Muscle of leg (tissue), 16 donors: ENCODE results near the gene S100A9. TPM values are rescaled to one million over a fixed set of nuclear protein-coding genes. Genes with fewer than 3 reads are reported as not detected.
"Not testable (repeated sequence)": the region's sequence is repeated elsewhere in the genome, so short reads cannot be mapped to it uniquely, and the experiment has no call there.

ENCODE experiments used
- DNase-seq: peaks from one replicate; pipeline ENCODE4 v3.0.0; 2013
- H3K27ac ChIP-seq: one replicate; pipeline ENCODE4 v1.5.1; 2013; ENCODE audit warnings: mild to moderate bottlenecking, low read length, control low read depth
- H3K27me3 ChIP-seq: one replicate; pipeline ENCODE4 v1.6.1; 2013; ENCODE audit warnings: low read length; ENCODE audit not compliant: control insufficient read depth, insufficient read depth
- H3K36me3 ChIP-seq: one replicate; pipeline ENCODE4 v1.6.1; 2013; ENCODE audit warnings: low read length; ENCODE audit not compliant: control insufficient read depth, insufficient read depth
- H3K4me1 ChIP-seq: one replicate; pipeline ENCODE4 v1.6.1; 2013; ENCODE audit warnings: low read length; ENCODE audit not compliant: control insufficient read depth, insufficient read depth
- H3K4me3 ChIP-seq: one replicate; pipeline ENCODE4 v1.5.1; 2013; ENCODE audit warnings: low read length, control low read depth
- H3K9me3 ChIP-seq: replicated peaks from 2 replicates; pipeline ENCODE4 v1.6.1; 2013; ENCODE audit warnings: low read depth, low read length; ENCODE audit not compliant: control insufficient read depth
- WGBS: methylation state at CpG from one replicate; pipeline ENCODE4 v1.1.5; 2013; ENCODE audit warnings: missing lambda C conversion rate; ENCODE audit not compliant: insufficient coverage; 5-methylcytosine and 5-hydroxymethylcytosine counted together
- long read RNA-seq, 11 donors: transcript quantifications; one replicate each; lab custom pipeline, GENCODE V29; 2026
- polyA plus RNA-seq, 8 donors: library from polyadenylated mRNA; unstranded; fragments of 120-200 nt; gene quantifications; one replicate each; pipeline versions ENCODE4 v1.2.1 to v1.2.3, GENCODE V29; 2013; ENCODE audit warnings: inconsistent platforms in 1 of 8, low replicate concordance in 1 of 8; ENCODE audit not compliant: insufficient read length in 8 of 8, insufficient read depth in 1 of 8
- total RNA-seq: library from RNA; stranded (reverse); fragments of 120-200 nt; gene quantifications from one replicate; pipeline ENCODE4 v1.2.4, GENCODE V29; 2013

The S100A9 gene
- total RNA-seq (17.8 TPM), polyA plus RNA-seq (10 to 100 TPM; 23.1 to 47.3 (median 35.1) TPM)
- long read RNA-seq, donor 1, partial matches to known transcripts, result 0 of 3 reads
- long read RNA-seq, donor 1, other reads (novel, unspliced or antisense), result 0 of 3 reads
- long read RNA-seq, donor 2, partial matches to known transcripts, result 0 of 2 reads
- long read RNA-seq, donor 2, other reads (novel, unspliced or antisense), result 0 of 2 reads
- long read RNA-seq, donor 3, partial matches to known transcripts, result 7 of 9 reads
- long read RNA-seq, donor 3, other reads (novel, unspliced or antisense), result 0 of 9 reads
- long read RNA-seq, donor 4, transcript S100A9-201 (3 exons, 577 nt), result major isoform, 17 of 22 reads
- long read RNA-seq, donor 4, partial matches to known transcripts, result 5 of 22 reads
- long read RNA-seq, donor 4, other reads (novel, unspliced or antisense), result 0 of 22 reads
- long read RNA-seq, donor 5, transcript S100A9-201 (3 exons, 577 nt), result major isoform, 25 of 37 reads
- long read RNA-seq, donor 5, partial matches to known transcripts, result 12 of 37 reads
- long read RNA-seq, donor 5, other reads (novel, unspliced or antisense), result 0 of 37 reads
- long read RNA-seq, donor 6, transcript S100A9-201 (3 exons, 577 nt), result major isoform, 14 of 39 reads
- long read RNA-seq, donor 6, partial matches to known transcripts, result 18 of 39 reads
- long read RNA-seq, donor 6, other reads (novel, unspliced or antisense), result 7 of 39 reads
- long read RNA-seq, donor 7, transcript S100A9-201 (3 exons, 577 nt), result major isoform, 24 of 53 reads
- long read RNA-seq, donor 7, partial matches to known transcripts, result 29 of 53 reads
- long read RNA-seq, donor 7, other reads (novel, unspliced or antisense), result 0 of 53 reads
- long read RNA-seq, donor 8, transcript S100A9-201 (3 exons, 577 nt), result major isoform, 8 of 13 reads
- long read RNA-seq, donor 8, partial matches to known transcripts, result 5 of 13 reads
- long read RNA-seq, donor 8, other reads (novel, unspliced or antisense), result 0 of 13 reads
- long read RNA-seq, donor 9, transcript S100A9-201 (3 exons, 577 nt), result major isoform, 12 of 19 reads
- long read RNA-seq, donor 9, partial matches to known transcripts, result 7 of 19 reads
- long read RNA-seq, donor 9, other reads (novel, unspliced or antisense), result 0 of 19 reads
- long read RNA-seq, donor 10, transcript S100A9-201 (3 exons, 577 nt), result major isoform, 7 of 12 reads
- long read RNA-seq, donor 10, partial matches to known transcripts, result 5 of 12 reads
- long read RNA-seq, donor 10, other reads (novel, unspliced or antisense), result 0 of 12 reads
- long read RNA-seq, donor 11, partial matches to known transcripts, result 0 of 3 reads
- long read RNA-seq, donor 11, other reads (novel, unspliced or antisense), result 0 of 3 reads

DNA sequence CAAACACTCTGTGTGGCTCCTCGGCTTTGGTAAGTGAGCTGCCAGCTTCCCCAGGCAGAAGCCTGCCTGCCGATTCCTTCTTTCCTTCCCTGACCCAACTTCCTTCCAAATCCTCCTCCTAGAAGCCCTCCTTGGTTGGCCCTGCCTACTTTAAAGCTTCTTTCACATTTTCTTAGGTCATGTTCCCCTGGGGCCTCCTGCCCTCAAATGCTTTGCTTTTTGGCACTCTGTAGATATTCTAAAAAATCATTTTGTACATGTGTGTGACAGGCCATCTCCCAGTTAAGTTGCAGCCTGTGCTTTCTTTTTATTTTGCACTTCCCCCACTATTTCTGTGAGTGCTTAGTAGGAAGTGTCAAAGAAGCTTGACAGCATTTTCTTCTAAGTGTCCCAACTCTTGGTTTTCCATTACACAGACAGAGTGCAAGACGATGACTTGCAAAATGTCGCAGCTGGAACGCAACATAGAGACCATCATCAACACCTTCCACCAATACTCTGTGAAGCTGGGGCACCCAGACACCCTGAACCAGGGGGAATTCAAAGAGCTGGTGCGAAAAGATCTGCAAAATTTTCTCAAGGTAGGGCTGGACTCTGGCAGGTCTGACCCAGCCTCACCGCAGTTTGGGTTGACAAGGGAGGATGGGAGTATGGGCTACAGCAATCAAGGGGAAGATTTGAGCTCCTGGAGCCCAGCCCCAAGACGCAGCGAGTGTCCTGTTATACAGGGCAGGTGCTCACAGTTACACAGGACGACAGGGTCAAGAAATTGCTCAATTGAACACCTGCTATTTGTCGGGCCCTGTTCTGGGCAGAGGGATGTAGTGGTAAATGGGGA, at the start of gene S100A9:
TSS of gene S100A9 (plus strand) at position 2 of the 838 bp plus-strand sequence. CDS start at position 432, 430 bp downstream.
- WGBS, result 72% methylated on average over 11 of the region's 11 CpGs
- Histone ChIP-seq H3K27me3 (no peaks in the 10 kb centered on the region), H3K9me3 (no peaks in the 10 kb centered on the region), H3K4me3 (no peak within 1 kb of the TSS), H3K4me1 (no peaks in the 10 kb centered on the region), H3K36me3 (no peaks in the 10 kb centered on the region), H3K27ac (peak within 1 kb of the TSS; percentile 35)
- DNase-seq, result peak; percentile 58

DNA sequence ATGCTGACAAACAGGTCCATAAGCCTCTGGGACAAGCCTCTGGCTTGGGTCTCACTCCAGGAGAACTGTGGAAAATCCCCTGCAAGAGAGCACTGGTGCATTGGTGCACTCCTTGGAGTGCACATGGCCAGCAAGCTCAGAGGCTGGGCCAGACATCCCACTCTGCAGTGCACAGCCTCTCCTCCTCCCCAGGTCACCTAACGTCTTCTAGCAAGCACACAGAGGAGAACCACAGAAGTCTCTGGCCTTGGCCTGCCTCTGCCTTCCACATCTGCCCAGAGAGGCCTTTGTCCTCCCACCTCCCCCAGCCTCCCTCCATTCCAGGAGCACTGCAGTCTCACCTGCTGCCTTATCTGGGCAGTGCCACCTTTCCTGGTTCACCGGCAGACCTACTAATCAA, 49.1 kb upstream of the S100A9 start:
- no peak for DNase-seq
- H3K36me3 ChIP-seq, result no peaks in the 10 kb centered on the region
- H3K4me1 ChIP-seq, result no peaks in the 10 kb centered on the region
- no peak overlapping the region for H3K27ac ChIP-seq
- H3K27me3 ChIP-seq, result peaks cover 3% of the 10 kb centered on the region
- no peaks in the 10 kb centered on the region for H3K9me3 ChIP-seq
- 77% methylated on average over 2 of the region's 2 CpGs for WGBS
- no peak overlapping the region for H3K4me3 ChIP-seq

GRCh38 chr1:153309441-153309840, 48.2 kb upstream of the S100A9 start:
- no peak overlapping the region for H3K4me3 ChIP-seq
- no peaks in the 10 kb centered on the region for H3K4me1 ChIP-seq
- H3K27me3 ChIP-seq, result peaks cover 3% of the 10 kb centered on the region
- H3K36me3 ChIP-seq, result no peaks in the 10 kb centered on the region
- DNase-seq, result no peak
- H3K27ac ChIP-seq, result no peak overlapping the region
- WGBS, result 63% methylated on average over 1 of the region's 2 CpGs
- no peaks in the 10 kb centered on the region for H3K9me3 ChIP-seq

DNA sequence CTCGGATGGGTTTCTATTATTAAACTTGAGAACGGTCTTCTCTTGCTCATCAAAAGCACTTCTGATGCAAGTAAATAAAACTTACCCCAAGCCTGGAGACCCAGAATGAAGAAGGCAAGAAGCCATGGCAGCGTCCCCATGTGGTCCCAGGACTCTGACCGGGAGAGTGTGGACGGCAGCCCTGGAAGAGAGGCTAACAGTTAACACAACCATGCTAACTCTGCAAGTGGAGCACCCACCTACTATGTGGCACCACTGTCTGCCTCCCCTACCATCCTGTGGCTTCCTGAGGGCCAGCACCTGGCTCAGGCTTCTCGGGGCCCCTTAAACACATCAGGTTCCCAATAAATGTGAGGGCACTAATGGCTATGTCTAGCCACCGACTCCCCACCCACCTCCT, 47.1 kb upstream of the S100A9 start:
- WGBS, result 64% methylated on average over 5 of the region's 7 CpGs
- Histone ChIP-seq H3K4me1 (no peaks in the 10 kb centered on the region), H3K9me3 (no peaks in the 10 kb centered on the region), H3K27ac (no peak overlapping the region), H3K4me3 (no peak overlapping the region), H3K27me3 (peaks cover 3% of the 10 kb centered on the region), H3K36me3 (no peaks in the 10 kb centered on the region)
- no peak for DNase-seq

GRCh38 chr1:153312570-153313186, 45.0 kb upstream of the S100A9 start, which contains the start of gene PGLYRP3:
TSS of gene PGLYRP3 (minus strand) at chr1:153312952. CDS start at chr1:153310665, 2,287 bp downstream.
- WGBS, result 73% methylated on average over 3 of the region's 4 CpGs

GRCh38 chr1:153313288-153313687, 44.4 kb upstream of the S100A9 start:
- no peak overlapping the region for H3K4me3 ChIP-seq
- H3K9me3 ChIP-seq, result no peaks in the 10 kb centered on the region
- DNase-seq, result no peak
- no peak overlapping the region for H3K27ac ChIP-seq
- no peaks in the 10 kb centered on the region for H3K36me3 ChIP-seq
- 100% methylated on average over 1 of the region's 2 CpGs for WGBS
- H3K4me1 ChIP-seq, result no peaks in the 10 kb centered on the region
- no peaks in the 10 kb centered on the region for H3K27me3 ChIP-seq

More at GRCh38 chr1:153312570-153313186, 45.0 kb upstream of the S100A9 start, which contains the start of gene PGLYRP3:
- H3K36me3 ChIP-seq, result no peaks in the 10 kb centered on the region
- no peak within 1 kb of the TSS for H3K27ac ChIP-seq
- H3K4me1 ChIP-seq, result no peaks in the 10 kb centered on the region
- no peak within 1 kb of the TSS for H3K4me3 ChIP-seq
- DNase-seq, result no peak
- no peaks in the 10 kb centered on the region for H3K9me3 ChIP-seq
- no peaks in the 10 kb centered on the region for H3K27me3 ChIP-seq

GRCh38 chr1:153314388-153314787, 43.3 kb upstream of the S100A9 start:
- H3K4me3 ChIP-seq, DNase-seq, H3K36me3 ChIP-seq, H3K4me1 ChIP-seq, H3K27me3 ChIP-seq, H3K27ac ChIP-seq, H3K9me3 ChIP-seq: not testable (repeated sequence)

- H3K9me3 ChIP-seq, H3K27me3 ChIP-seq, DNase-seq, H3K4me3 ChIP-seq, H3K36me3 ChIP-seq, H3K27ac ChIP-seq, H3K4me1 ChIP-seq: not testable (repeated sequence)
These were observed 41.6 kb upstream of the S100A9 start for GRCh38 chr1:153316013-153316412.

- H3K4me3 ChIP-seq, H3K4me1 ChIP-seq, H3K27ac ChIP-seq, H3K9me3 ChIP-seq, H3K27me3 ChIP-seq, H3K36me3 ChIP-seq, DNase-seq: not testable (repeated sequence)
- WGBS, result 77% methylated on average over 4 of the region's 7 CpGs
These were observed 39.5 kb upstream of the S100A9 start for GRCh38 chr1:153318145-153318544.
